ENCODE results near the gene TAS2R40. TPM values are rescaled to one million over a fixed set of nuclear protein-coding genes. Genes with fewer than 3 reads are reported as not detected.

Gene TAS2R40
- total RNA-seq, 1 experiment from 2014 or later: not detected

DNA sequence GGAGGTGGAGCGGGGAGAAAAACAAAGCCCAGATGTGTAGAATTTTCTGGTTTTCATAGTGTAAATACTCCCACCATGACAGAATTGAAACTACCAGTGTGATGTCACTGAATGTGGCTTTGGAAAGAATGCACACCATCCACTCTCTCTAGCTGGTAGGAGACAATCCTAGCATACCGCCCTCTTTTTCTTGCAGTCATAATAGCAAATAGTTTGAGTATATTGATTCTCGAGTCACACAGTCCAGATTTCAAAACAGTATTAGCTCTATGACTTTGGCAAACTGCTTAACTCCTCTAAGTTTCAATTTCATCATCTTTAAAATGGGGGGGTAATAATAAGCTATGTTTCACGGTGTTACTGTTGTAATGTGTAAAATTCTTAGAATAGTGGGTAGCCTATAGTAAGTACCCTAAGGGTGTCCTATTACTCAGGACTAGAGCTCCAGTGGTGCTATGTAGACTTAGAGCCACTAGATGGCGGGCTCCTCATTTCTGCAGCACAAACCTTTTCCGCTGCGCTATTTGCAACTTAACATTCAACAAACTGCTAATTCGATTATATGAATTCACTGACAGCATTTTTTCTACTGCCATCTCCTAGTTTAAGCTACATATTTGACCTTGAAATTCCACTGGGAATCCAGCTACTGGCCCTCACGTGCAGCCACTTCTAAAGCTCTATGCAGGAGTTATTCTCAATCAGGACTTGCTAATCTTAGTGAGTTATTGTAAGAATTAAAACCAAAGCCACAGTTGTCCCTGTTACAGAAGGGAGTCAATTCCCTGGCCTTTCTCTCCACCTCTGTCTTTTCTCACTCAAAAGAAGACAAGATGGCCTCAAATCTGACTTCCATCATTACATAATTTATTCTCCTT lies 18.7 kb downstream of the TAS2R40 start:
- intact Hi-C loops (cut with micrococcal nuclease): loop anchor here (1.0 to 2.0 kb wide), 2 partner anchors 65 to 168 kb away; partner anchors contain the start of gene EPHA1
- Histone ChIP-seq H3K4me3 (replicated peaks in 1 of 2; ENCODE audit: low read depth in 1 of 2, low read length in 2 of 2) (no peak overlapping the region), H3K4me2 (ENCODE audit: low read length) (peak overlapping the region; percentile 48), H3K79me2 (ENCODE audit: insufficient read depth, low read length) (no peaks in the 10 kb centered on the region), H3K4me1 (ENCODE audit: control insufficient read depth in 1 of 2, insufficient read depth in 2 of 2, low read length in 2 of 2) (peaks cover 3 to 9% of the 10 kb centered on the region in 2 experiments; a peak in 3 of 4 replicates), H3K9ac (ENCODE audit: low read length) (no peak overlapping the region), H3K9me2 (ENCODE audit: insufficient read depth) (no peaks in the 10 kb centered on the region), H3K36me3 (ENCODE audit: control insufficient read depth in 1 of 2, insufficient read depth in 2 of 2, low read length in 2 of 2) (no peaks in the 10 kb centered on the region), H4K20me1 (ENCODE audit: insufficient read depth) (no peaks in the 10 kb centered on the region), H3K9me3 (ENCODE audit: control insufficient read depth in 1 of 2, insufficient read depth in 1 of 2, low read depth in 1 of 2, low read length in 2 of 2) (no peaks in the 10 kb centered on the region), H3K27ac (ENCODE audit: low read depth, low read length) (no peak overlapping the region), H2AFZ (ENCODE audit: low read depth, low read length, poor library complexity, severe bottlenecking) (peak overlapping the region; percentile 87), H3K27me3 (ENCODE audit: insufficient read depth, low read length) (no peaks in the 10 kb centered on the region)
- POLR2A ChIA-PET: no interaction called here
- RAD21 ChIA-PET (ENCODE audit: low non-redundant PET in 1 of 2, low total read pairs in 2 of 2, uncharacterized antibody in 2 of 2, unreplicated experiment in 2 of 2): interaction anchor here (0.5 to 1.2 kb wide), 5 partner anchors 20 to 129 kb away, joined by 3 to 4 read pairs (median 3); no protein-coding TSS in a partner anchor
- TF ChIP-seq CBX3 (IDR thresholded peaks at IDR 0.05; ENCODE audit: low read depth) (peak; percentile 35; the same call in 1 of the 2 replicates), RAD21 (IDR thresholded peaks at IDR 0.05; ENCODE audit: low read depth) (peak; percentile 95), FOSL1 (IDR thresholded peaks at IDR 0.05; ENCODE audit: low read depth) (no peak), CEBPB (IDR thresholded peaks at IDR 0.05; ENCODE audit: low read depth) (no peak)
- TF ChIP-seq, protein P1, sequence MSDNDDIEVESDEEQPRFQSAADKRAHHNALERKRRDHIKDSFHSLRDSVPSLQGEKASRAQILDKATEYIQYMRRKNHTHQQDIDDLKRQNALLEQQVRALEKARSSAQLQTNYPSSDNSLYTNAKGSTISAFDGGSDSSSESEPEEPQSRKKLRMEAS (IDR thresholded peaks at IDR 0.05): no peak
- TF ChIP-seq, protein P2, sequence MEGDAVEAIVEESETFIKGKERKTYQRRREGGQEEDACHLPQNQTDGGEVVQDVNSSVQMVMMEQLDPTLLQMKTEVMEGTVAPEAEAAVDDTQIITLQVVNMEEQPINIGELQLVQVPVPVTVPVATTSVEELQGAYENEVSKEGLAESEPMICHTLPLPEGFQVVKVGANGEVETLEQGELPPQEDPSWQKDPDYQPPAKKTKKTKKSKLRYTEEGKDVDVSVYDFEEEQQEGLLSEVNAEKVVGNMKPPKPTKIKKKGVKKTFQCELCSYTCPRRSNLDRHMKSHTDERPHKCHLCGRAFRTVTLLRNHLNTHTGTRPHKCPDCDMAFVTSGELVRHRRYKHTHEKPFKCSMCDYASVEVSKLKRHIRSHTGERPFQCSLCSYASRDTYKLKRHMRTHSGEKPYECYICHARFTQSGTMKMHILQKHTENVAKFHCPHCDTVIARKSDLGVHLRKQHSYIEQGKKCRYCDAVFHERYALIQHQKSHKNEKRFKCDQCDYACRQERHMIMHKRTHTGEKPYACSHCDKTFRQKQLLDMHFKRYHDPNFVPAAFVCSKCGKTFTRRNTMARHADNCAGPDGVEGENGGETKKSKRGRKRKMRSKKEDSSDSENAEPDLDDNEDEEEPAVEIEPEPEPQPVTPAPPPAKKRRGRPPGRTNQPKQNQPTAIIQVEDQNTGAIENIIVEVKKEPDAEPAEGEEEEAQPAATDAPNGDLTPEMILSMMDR (IDR thresholded peaks at IDR 0.05 in 2 of 3, conservative IDR thresholded peaks at IDR 0.05 in 1 of 3; ENCODE audit: borderline replicate concordance in 1 of 3, insufficient read depth in 1 of 3, low read depth in 2 of 3, low read length in 2 of 3): peak; percentile 86 to 97 (median 93)
- CTCF ChIA-PET: interaction anchor here (0.6 to 2.2 kb wide), 24 partner anchors 8 to 354 kb away, joined by 3 to 23 read pairs (median 4); partner anchors contain the start of genes EPHA1 and GSTK1
- DNase-seq (ENCODE audit: low read depth, low spot score) (peak; percentile 70), ATAC-seq (peak; percentile 97)
- BruUV-seq (replicated peaks): no TSS peak

Measured in HCT116 (cell line).